Spleen (tissue), 11 donors: ENCODE results near the gene ARNT2. TPM values are rescaled to one million over a fixed set of nuclear protein-coding genes. Genes with fewer than 3 reads are reported as not detected.

Source experiments
- DNase-seq: peaks from one replicate; pipeline ENCODE4 v3.0.0-alpha.2; 2020
- H3K27ac ChIP-seq, 8 donors: fragments of 200-600 bp; sonication (generic) in 7 of 8; 1 replicate in 4 of 8; 2 replicates in 4 of 8; pipeline versions ENCODE4 v1.5.0 to v1.8.0; 2016 to 2021; ENCODE audit warnings: inconsistent platforms in 4 of 8, mild to moderate bottlenecking in 4 of 8, moderate library complexity in 1 of 8
- H3K27me3 ChIP-seq, 7 donors: fragments of 200-600 bp; sonication (generic) in 6 of 7; replicated peaks in 1 of 7; 1 replicate in 4 of 7; 2 replicates in 3 of 7; pipeline versions ENCODE4 v1.5.0 to v1.8.0; 2016 to 2021; ENCODE audit warnings: inconsistent platforms in 3 of 7, mild to moderate bottlenecking in 1 of 7
- H3K36me3 ChIP-seq, 6 donors: fragments of 200-600 bp; sonication (generic) in 5 of 6; 1 replicate in 4 of 6; 2 replicates in 2 of 6; pipeline versions ENCODE4 v1.5.0 to v1.8.0; 2016 to 2021; ENCODE audit warnings: inconsistent platforms in 2 of 6
- H3K4me1 ChIP-seq, 6 donors: fragments of 200-600 bp; sonication (generic) in 5 of 6; 1 replicate in 3 of 6; 2 replicates in 3 of 6; pipeline versions ENCODE4 v1.5.0 to v1.8.0; 2016 to 2021; ENCODE audit warnings: inconsistent platforms in 3 of 6
- H3K4me3 ChIP-seq, 8 donors: fragments of 200-600 bp; sonication (generic) in 7 of 8; 1 replicate in 4 of 8; 2 replicates in 4 of 8; pipeline versions ENCODE4 v1.5.0 to v1.8.0; 2016 to 2021; ENCODE audit warnings: inconsistent platforms in 4 of 8, mild to moderate bottlenecking in 4 of 8, moderate library complexity in 2 of 8
- H3K9me3 ChIP-seq, 8 donors: fragments of 200-600 bp; sonication (generic) in 7 of 8; 1 replicate in 4 of 8; 2 replicates in 4 of 8; pipeline versions ENCODE4 v1.5.0 to v1.8.0; 2016 to 2021; ENCODE audit warnings: inconsistent platforms in 4 of 8
- POLR2A ChIP-seq, 3 donors: fragments of 450-650 bp; IDR thresholded peaks; one replicate each; pipeline ENCODE4 v1.5.1; 2017; ENCODE audit warnings: antibody characterized with exemption in 3 of 3, mild to moderate bottlenecking in 1 of 3
- POLR2AphosphoS5 ChIP-seq, 3 donors: sonication (generic); formaldehyde crosslinking; IDR thresholded peaks; one replicate each; pipeline ENCODE4 v1.5.1; 2017; ENCODE audit warnings: antibody characterized with exemption in 3 of 3
- WGBS, 5 donors: extraction: QIAGEN DNeasy Blood & Tissue Kit in 3 of 5; methylation state at CpG; one replicate each; pipeline versions ENCODE4 v1.1.5 to v1.1.7; 2013 to 2018; 5-methylcytosine and 5-hydroxymethylcytosine counted together
- intact Hi-C: fragments of 100-400 bp; cut with DNase I; formaldehyde crosslinking; loops from one replicate; pipeline ENCODE4 v1.15.0; 2023; ENCODE audit warnings: low total_unique reads
- polyA plus RNA-seq, 3 donors: library from polyadenylated mRNA; stranded (reverse); fragments of 200-250 nt; gene quantifications; one replicate each; pipeline ENCODE4 v1.2.1, GENCODE V29; 2013
- total RNA-seq, 7 donors: library from RNA; depleted of rRNA in 3 of 7; stranded (reverse); fragments of >200 nt in 3 of 7; fragmentation: NEBNext Ultra II Directional in 4 of 7; extraction: Animal tissue kit (Norgen Biotek cat#: 25700) in 4 of 7; gene quantifications; one replicate each; pipeline versions ENCODE4 v1.1.0 to v1.2.1, GENCODE V29; 2016 to 2021
- TF ChIP-seq, protein P1 (sequence below), 11 experiments: fragments of 200-600 bp in 7 of 11; fragments of 450-650 bp in 4 of 11; sonication (generic) in 4 of 11; IDR thresholded peaks in 8 of 11; conservative IDR thresholded peaks in 3 of 11; 1 replicate in 7 of 11; 2 replicates in 4 of 11; pipeline versions ENCODE4 v1.4.0 to v1.8.0; 2016 to 2021; ENCODE audit warnings: antibody characterized with exemption in 11 of 11, inconsistent platforms in 4 of 11, mild to moderate bottlenecking in 1 of 11
- donor health status: healthy with polysubstance abuse.
- donor health status: DM: no; HTN: no; CAD: no; lungs with moderate emphysema.
- donor health status: DM: no; HTN: no; CAD: no.
- donor health status: Bipolar disorder and iron deficiency.
- donor health status: healthy.
- donor health status: DM: no; HTN: no; CAD: no.
- donor health status: DM: yes; HTN: yes; CAD: no.

ARNT2 gene
- total and polyA plus RNA-seq, 10 donors = 1.9 to 12.3 (median 9.1) TPM

DNA sequence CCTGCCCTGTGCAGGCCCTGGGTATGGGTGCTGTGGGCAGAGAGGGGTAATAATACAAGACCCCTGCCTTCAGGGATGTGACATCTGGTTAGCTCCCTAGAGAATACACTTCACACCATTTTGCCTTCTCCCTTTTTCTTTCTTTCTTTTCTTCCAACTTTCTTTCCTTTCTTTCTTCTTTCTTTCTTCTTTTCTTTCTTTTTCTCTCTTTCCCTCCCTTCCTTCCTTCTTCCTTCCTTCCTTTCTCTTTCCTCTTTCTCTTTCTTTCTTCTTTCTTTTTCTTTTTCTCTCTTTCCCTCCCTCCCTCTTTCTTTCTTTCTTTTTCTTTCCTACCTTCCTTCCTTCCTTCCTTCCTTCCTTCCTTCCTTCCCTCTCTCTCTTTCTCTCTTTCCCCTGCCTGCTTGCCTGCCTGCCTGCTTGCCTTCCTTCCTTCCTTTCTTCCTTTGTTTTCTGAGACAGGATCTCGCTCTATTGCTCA lies 222.5 kb downstream of the ARNT2 start:
- no peaks in the 10 kb centered on the region for H3K36me3 ChIP-seq
- no peak overlapping the region for H3K4me3 ChIP-seq
- H3K9me3 ChIP-seq = peaks cover 0 to 20% (median 11%) of the 10 kb centered on the region in 8 donors
- TF ChIP-seq, protein P1, sequence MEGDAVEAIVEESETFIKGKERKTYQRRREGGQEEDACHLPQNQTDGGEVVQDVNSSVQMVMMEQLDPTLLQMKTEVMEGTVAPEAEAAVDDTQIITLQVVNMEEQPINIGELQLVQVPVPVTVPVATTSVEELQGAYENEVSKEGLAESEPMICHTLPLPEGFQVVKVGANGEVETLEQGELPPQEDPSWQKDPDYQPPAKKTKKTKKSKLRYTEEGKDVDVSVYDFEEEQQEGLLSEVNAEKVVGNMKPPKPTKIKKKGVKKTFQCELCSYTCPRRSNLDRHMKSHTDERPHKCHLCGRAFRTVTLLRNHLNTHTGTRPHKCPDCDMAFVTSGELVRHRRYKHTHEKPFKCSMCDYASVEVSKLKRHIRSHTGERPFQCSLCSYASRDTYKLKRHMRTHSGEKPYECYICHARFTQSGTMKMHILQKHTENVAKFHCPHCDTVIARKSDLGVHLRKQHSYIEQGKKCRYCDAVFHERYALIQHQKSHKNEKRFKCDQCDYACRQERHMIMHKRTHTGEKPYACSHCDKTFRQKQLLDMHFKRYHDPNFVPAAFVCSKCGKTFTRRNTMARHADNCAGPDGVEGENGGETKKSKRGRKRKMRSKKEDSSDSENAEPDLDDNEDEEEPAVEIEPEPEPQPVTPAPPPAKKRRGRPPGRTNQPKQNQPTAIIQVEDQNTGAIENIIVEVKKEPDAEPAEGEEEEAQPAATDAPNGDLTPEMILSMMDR (IDR thresholded peaks at IDR 0.05 in 8 of 11, conservative IDR thresholded peaks at IDR 0.05 in 3 of 11) = no peak
- no peak for TF ChIP-seq POLR2AphosphoS5 (IDR thresholded peaks at IDR 0.05)
- intact Hi-C loops = no loop called here
- no peaks in the 10 kb centered on the region for H3K27me3 ChIP-seq
- H3K27ac ChIP-seq = no peak overlapping the region
- H3K4me1 ChIP-seq = no peaks in the 10 kb centered on the region
- no peak for DNase-seq
- WGBS, 5 donors = 85 to 100% (median 88%) methylated on average over 1 of the region's 1 CpG

- no peak for DNase-seq
- H3K36me3 ChIP-seq = no peaks in the 10 kb centered on the region
- WGBS, 5 donors = 75 to 92% (median 89%) methylated on average over 3 of the region's 3 CpGs
- H3K27ac ChIP-seq = no peak overlapping the region
- no peaks in the 10 kb centered on the region for H3K4me1 ChIP-seq
- H3K9me3 ChIP-seq = no peaks in the 10 kb centered on the region
- intact Hi-C loops = no loop called here
- TF ChIP-seq POLR2A (IDR thresholded peaks at IDR 0.05) (no peak), POLR2AphosphoS5 (IDR thresholded peaks at IDR 0.05) (no peak)
- TF ChIP-seq, protein P1 (IDR thresholded peaks at IDR 0.05 in 8 of 11, conservative IDR thresholded peaks at IDR 0.05 in 3 of 11) = no peak
- H3K4me3 ChIP-seq = no peak overlapping the region
- no peaks in the 10 kb centered on the region for H3K27me3 ChIP-seq
These were observed 225.2 kb downstream of the ARNT2 start for GRCh38 chr15:80629355-80629754.

DNA sequence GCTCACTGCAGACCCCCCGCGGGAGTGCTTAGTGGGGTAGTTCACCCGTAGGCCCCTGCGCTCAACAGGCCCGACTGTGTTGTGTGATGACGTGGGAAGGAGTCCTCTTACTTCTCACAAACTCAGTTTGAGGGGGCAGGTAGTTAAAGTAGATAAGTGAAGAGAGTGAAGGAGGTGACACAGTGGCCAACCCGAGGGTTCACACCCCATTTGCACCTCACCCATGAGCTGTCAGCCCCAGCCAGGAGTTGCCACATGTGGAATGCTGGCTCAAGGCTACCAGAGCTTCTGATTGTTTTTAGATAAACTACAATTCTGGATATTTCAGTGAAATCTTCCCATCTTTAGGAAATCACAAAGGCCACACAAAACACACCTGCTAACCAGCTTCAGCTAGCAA lies 226.8 kb downstream of the ARNT2 start:
- no peaks in the 10 kb centered on the region for H3K27me3 ChIP-seq
- intact Hi-C loops = no loop called here
- H3K27ac ChIP-seq = no peak overlapping the region
- WGBS, 5 donors = 89 to 94% (median 92%) methylated on average over 7 of the region's 7 CpGs
- no peaks in the 10 kb centered on the region for H3K36me3 ChIP-seq
- TF ChIP-seq, protein P1 (IDR thresholded peaks at IDR 0.05 in 8 of 11, conservative IDR thresholded peaks at IDR 0.05 in 3 of 11) = no peak
- no peak for TF ChIP-seq POLR2AphosphoS5 (IDR thresholded peaks at IDR 0.05)
- TF ChIP-seq POLR2A (IDR thresholded peaks at IDR 0.05) = no peak
- no peak overlapping the region for H3K4me3 ChIP-seq
- H3K9me3 ChIP-seq = no peaks in the 10 kb centered on the region
- DNase-seq = no peak
- no peaks in the 10 kb centered on the region for H3K4me1 ChIP-seq

- H3K4me1 ChIP-seq = peaks cover 0 to 9% (median 4%) of the 10 kb centered on the region in 6 donors
These were observed 229.0 kb downstream of the ARNT2 start for GRCh38 chr15:80633221-80633620.

More at GRCh38 chr15:80633221-80633620, 229.0 kb downstream of the ARNT2 start:
- Histone ChIP-seq H3K27me3 (no peaks in the 10 kb centered on the region), H3K36me3 (no peaks in the 10 kb centered on the region), H3K27ac (no peak overlapping the region), H3K4me3 (no peak overlapping the region), H3K9me3 (no peaks in the 10 kb centered on the region)
- no peak for TF ChIP-seq POLR2AphosphoS5 (IDR thresholded peaks at IDR 0.05)
- TF ChIP-seq, protein P1 (IDR thresholded peaks at IDR 0.05 in 8 of 11, conservative IDR thresholded peaks at IDR 0.05 in 3 of 11) = no peak
- intact Hi-C loops = no loop called here
- DNase-seq = no peak
